T-helper 1 cell treated with Interleukin-12 subunit alpha and Interleukin-12 subunit beta and Interleukin-4 antibody, amounts not matched to agents 30 μg/mL and 1 μg/mL, for 36 hours (primary cell): ENCODE results near the gene ART4.

Experiments used
- H3K27ac Mint-ChIP-seq: one replicate; pipeline ENCODE4 v1.8.0; 2021; ENCODE audit warnings: mild to moderate bottlenecking, mixed read lengths
- H3K27me3 Mint-ChIP-seq: one replicate; pipeline ENCODE4 v1.8.0; 2021; ENCODE audit warnings: low read depth, mixed read lengths
- H3K36me3 Mint-ChIP-seq: one replicate; pipeline ENCODE4 v1.8.0; 2021; ENCODE audit warnings: low read depth, mixed read lengths
- H3K4me1 Mint-ChIP-seq: one replicate; pipeline ENCODE4 v1.8.0; 2021; ENCODE audit warnings: low read depth, mixed read lengths
- H3K4me3 Mint-ChIP-seq: one replicate; pipeline ENCODE4 v1.8.0; 2021; ENCODE audit warnings: mild to moderate bottlenecking, moderate library complexity, mixed read lengths
- H3K9me3 Mint-ChIP-seq: one replicate; pipeline ENCODE4 v1.8.0; 2021; ENCODE audit warnings: mixed read lengths

ART4 gene

GRCh38 chr12:14843425-14843887, at the start of gene ART4:
Gene ART4 (minus strand): TSS chr12:14843526. CDS start chr12:14843113, 413 bp downstream.
- H3K4me3 Mint-ChIP-seq = no peak within 1 kb of the TSS
- peaks cover 18% of the 10 kb centered on the region for H3K27me3 Mint-ChIP-seq
- H3K4me1 Mint-ChIP-seq = peaks cover 2% of the 10 kb centered on the region
- H3K36me3 Mint-ChIP-seq = no peaks in the 10 kb centered on the region
- no peak within 1 kb of the TSS for H3K27ac Mint-ChIP-seq
- H3K9me3 Mint-ChIP-seq = no peaks in the 10 kb centered on the region

GRCh38 chr12:14892726-14893505, 49.6 kb upstream of the ART4 start:
- H3K36me3 Mint-ChIP-seq = no peaks in the 10 kb centered on the region
- peaks cover 14% of the 10 kb centered on the region for H3K27me3 Mint-ChIP-seq
- no peak overlapping the region for H3K4me3 Mint-ChIP-seq
- H3K9me3 Mint-ChIP-seq = no peaks in the 10 kb centered on the region
- no peaks in the 10 kb centered on the region for H3K4me1 Mint-ChIP-seq
- no peak overlapping the region for H3K27ac Mint-ChIP-seq

GRCh38 chr12:14890701-14891100, 47.4 kb upstream of the ART4 start:
- H3K27me3 Mint-ChIP-seq = peaks cover 25% of the 10 kb centered on the region
- no peaks in the 10 kb centered on the region for H3K9me3 Mint-ChIP-seq
- H3K4me1 Mint-ChIP-seq = no peaks in the 10 kb centered on the region
- H3K4me3 Mint-ChIP-seq = no peak overlapping the region
- no peaks in the 10 kb centered on the region for H3K36me3 Mint-ChIP-seq
- H3K27ac Mint-ChIP-seq = no peak overlapping the region

- no peaks in the 10 kb centered on the region for H3K36me3 Mint-ChIP-seq
- H3K27me3 Mint-ChIP-seq = peaks cover 30% of the 10 kb centered on the region
- H3K27ac Mint-ChIP-seq = no peak overlapping the region
- H3K4me3 Mint-ChIP-seq = no peak overlapping the region
- no peaks in the 10 kb centered on the region for H3K9me3 Mint-ChIP-seq
- peaks cover 6% of the 10 kb centered on the region for H3K4me1 Mint-ChIP-seq
Observed at GRCh38 chr12:14886271-14886670, 42.9 kb upstream of the ART4 start.

- Mint-ChIP-seq H3K4me1 (peaks cover 9% of the 10 kb centered on the region), H3K27ac (no peak within 1 kb of the TSS), H3K4me3 (no peak within 1 kb of the TSS), H3K36me3 (no peaks in the 10 kb centered on the region), H3K27me3 (peaks cover 30% of the 10 kb centered on the region), H3K9me3 (peaks cover 2% of the 10 kb centered on the region)
Observed at GRCh38 chr12:14885718-14886221, 42.4 kb upstream of the ART4 start, which contains the start of gene MGP. Gene MGP (minus strand): TSS chr12:14885854. CDS start chr12:14885791, 63 bp downstream.

GRCh38 chr12:14884458-14884878, 41.1 kb upstream of the ART4 start:
- Mint-ChIP-seq H3K27me3 (peaks cover 27% of the 10 kb centered on the region), H3K9me3 (peaks cover 12% of the 10 kb centered on the region), H3K36me3 (no peaks in the 10 kb centered on the region), H3K4me1 (peaks cover 14% of the 10 kb centered on the region), H3K27ac (no peak overlapping the region), H3K4me3 (no peak overlapping the region)

- Mint-ChIP-seq H3K27me3 (peaks cover 22% of the 10 kb centered on the region), H3K9me3 (peaks cover 13% of the 10 kb centered on the region), H3K4me3 (no peak overlapping the region), H3K36me3 (no peaks in the 10 kb centered on the region), H3K27ac (no peak overlapping the region), H3K4me1 (peaks cover 14% of the 10 kb centered on the region)
Observed at GRCh38 chr12:14883686-14884085, 40.4 kb upstream of the ART4 start.

- peaks cover 14% of the 10 kb centered on the region for H3K4me1 Mint-ChIP-seq
- peaks cover 8% of the 10 kb centered on the region for H3K27me3 Mint-ChIP-seq
- no peaks in the 10 kb centered on the region for H3K36me3 Mint-ChIP-seq
- H3K27ac Mint-ChIP-seq = peak overlapping the region; percentile 50
- H3K4me3 Mint-ChIP-seq = no peak overlapping the region
- peaks cover 13% of the 10 kb centered on the region for H3K9me3 Mint-ChIP-seq
Observed at GRCh38 chr12:14880890-14881453, 37.6 kb upstream of the ART4 start.

- no peaks in the 10 kb centered on the region for H3K27me3 Mint-ChIP-seq
- peaks cover 11% of the 10 kb centered on the region for H3K4me1 Mint-ChIP-seq
- no peak overlapping the region for H3K27ac Mint-ChIP-seq
- no peaks in the 10 kb centered on the region for H3K36me3 Mint-ChIP-seq
- no peak overlapping the region for H3K4me3 Mint-ChIP-seq
- H3K9me3 Mint-ChIP-seq = peaks cover 13% of the 10 kb centered on the region
Observed at GRCh38 chr12:14879222-14879933, 36.1 kb upstream of the ART4 start.

GRCh38 chr12:14878488-14878887, 35.2 kb upstream of the ART4 start:
- Mint-ChIP-seq H3K36me3 (no peaks in the 10 kb centered on the region), H3K4me1 (peaks cover 8% of the 10 kb centered on the region), H3K9me3 (peaks cover 13% of the 10 kb centered on the region), H3K4me3 (no peak overlapping the region), H3K27ac (no peak overlapping the region), H3K27me3 (no peaks in the 10 kb centered on the region)

GRCh38 chr12:14876833-14877232, 33.5 kb upstream of the ART4 start:
- H3K27ac Mint-ChIP-seq = no peak overlapping the region
- H3K36me3 Mint-ChIP-seq = no peaks in the 10 kb centered on the region
- peaks cover 8% of the 10 kb centered on the region for H3K4me1 Mint-ChIP-seq
- no peak overlapping the region for H3K4me3 Mint-ChIP-seq
- peaks cover 13% of the 10 kb centered on the region for H3K9me3 Mint-ChIP-seq
- no peaks in the 10 kb centered on the region for H3K27me3 Mint-ChIP-seq

- Mint-ChIP-seq H3K4me1 (no peaks in the 10 kb centered on the region), H3K4me3 (no peak overlapping the region), H3K36me3 (no peaks in the 10 kb centered on the region), H3K27me3 (no peaks in the 10 kb centered on the region), H3K9me3 (peaks cover 5% of the 10 kb centered on the region), H3K27ac (no peak overlapping the region)
Observed at GRCh38 chr12:14874882-14875281, 31.6 kb upstream of the ART4 start.

- no peaks in the 10 kb centered on the region for H3K27me3 Mint-ChIP-seq
- H3K4me1 Mint-ChIP-seq = no peaks in the 10 kb centered on the region
- no peaks in the 10 kb centered on the region for H3K9me3 Mint-ChIP-seq
- H3K27ac Mint-ChIP-seq = no peak overlapping the region
- H3K4me3 Mint-ChIP-seq = no peak overlapping the region
- no peaks in the 10 kb centered on the region for H3K36me3 Mint-ChIP-seq
Observed at GRCh38 chr12:14873440-14874185, 30.3 kb upstream of the ART4 start.

GRCh38 chr12:14871886-14872285, 28.6 kb upstream of the ART4 start:
- no peaks in the 10 kb centered on the region for H3K4me1 Mint-ChIP-seq
- no peak overlapping the region for H3K27ac Mint-ChIP-seq
- H3K4me3 Mint-ChIP-seq = no peak overlapping the region
- H3K27me3 Mint-ChIP-seq = no peaks in the 10 kb centered on the region
- no peaks in the 10 kb centered on the region for H3K36me3 Mint-ChIP-seq
- H3K9me3 Mint-ChIP-seq = peaks cover 9% of the 10 kb centered on the region
